ENCODE measurements around the gene FAM53B.

DNA sequence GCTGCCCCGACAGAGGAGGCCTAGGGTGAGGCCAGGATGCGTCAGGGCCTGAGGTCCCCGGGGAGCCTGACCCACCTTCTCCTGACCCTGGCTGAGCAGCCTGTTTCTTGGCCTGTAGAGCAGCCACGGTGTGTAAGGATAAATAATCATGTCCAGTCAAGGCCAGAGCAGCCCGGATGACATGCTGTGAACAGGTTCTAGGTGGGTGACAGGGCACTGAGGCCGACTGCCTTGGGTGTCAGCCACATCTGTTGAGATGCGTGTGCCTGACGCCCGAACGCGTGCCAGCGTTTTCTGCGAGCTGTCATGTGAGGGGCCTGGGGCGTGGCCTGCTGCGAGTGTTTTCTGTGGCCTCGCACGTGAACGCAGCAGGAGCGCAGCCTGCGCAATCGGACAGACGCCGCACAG lies 118.3 kb downstream of the FAM53B start:
- TF ChIP-seq POLR2A (IDR thresholded peaks at IDR 0.05; ENCODE audit: low read length): no peak
- no peak for TF ChIP-seq GATA1 (IDR thresholded peaks at IDR 0.05; ENCODE audit: low read depth, low read length)

Measured in erythroblast (primary cell).